HepG2 (cell line): ENCODE data around the gene PTPA. TPM values are rescaled to one million over a fixed set of nuclear protein-coding genes. Genes with fewer than 3 reads are reported as not detected.

Experiments
- CEBPB ChIP-seq: IDR thresholded peaks from 2 replicates; pipeline ENCODE4 v1.6.1; 2011; ENCODE audit warnings: low read depth, low read length, improper control_type of control experiment, borderline replicate concordance
- ETS1 ChIP-seq: sonication (generic); formaldehyde crosslinking; IDR thresholded peaks from 2 replicates; pipeline ENCODE4 v1.4.0; 2020; ENCODE audit warnings: missing genetic modification reagents
- FIP1L1 ChIP-seq: fragments of 200-400 bp; formaldehyde crosslinking; IDR thresholded peaks from 2 replicates; pipeline ENCODE4 v1.6.1; 2018; ENCODE audit warnings: low read depth, mild to moderate bottlenecking, low read length, moderate library complexity, borderline replicate concordance; ENCODE audit not compliant: insufficient read depth
- FOSL2 ChIP-seq: sonication (generic); formaldehyde crosslinking; IDR thresholded peaks from 2 replicates; pipeline ENCODE4 v1.4.0; 2020; ENCODE audit warnings: missing genetic modification reagents
- HOXA5 ChIP-seq: sonication (generic); formaldehyde crosslinking; IDR thresholded peaks from 2 replicates; pipeline ENCODE4 v1.4.0; 2020; ENCODE audit warnings: missing genetic modification reagents
- MBNL3 ChIP-seq: fragments of 250-450 bp; sonication (Bioruptor Pico); conservative IDR thresholded peaks from 2 replicates; pipeline ENCODE4 v1.8.0; 2022; ENCODE audit warnings: mild to moderate bottlenecking, inconsistent platforms
- SMARCC2 ChIP-seq: fragments of 450-650 bp; IDR thresholded peaks from 2 replicates; pipeline ENCODE4 v1.6.1; 2017; ENCODE audit warnings: antibody characterized with exemption, mild to moderate bottlenecking
- SP1 ChIP-seq, 2 experiments: fragments of 450-650 bp in 1 of 2; sonication (generic) in 1 of 2; formaldehyde crosslinking in 1 of 2; IDR thresholded peaks; 2 replicates each; pipeline versions ENCODE4 v1.4.0 to v1.6.1; 2016 to 2020; ENCODE audit warnings: missing genetic modification reagents in 1 of 2
- XRCC5 ChIP-seq: fragments of 200-400 bp; formaldehyde crosslinking; optimal IDR thresholded peaks from 2 replicates; pipeline ENCODE3; 2017; ENCODE audit warnings: mild to moderate bottlenecking, low read length
- YEATS4 ChIP-seq: sonication (generic); formaldehyde crosslinking; IDR thresholded peaks from 2 replicates; pipeline ENCODE4 v1.4.0; 2020; ENCODE audit warnings: missing genetic modification reagents, borderline replicate concordance
- ZBTB10 ChIP-seq: sonication (generic); formaldehyde crosslinking; IDR thresholded peaks from 2 replicates; pipeline ENCODE4 v1.4.0; 2020; ENCODE audit warnings: missing genetic modification reagents, borderline replicate concordance
- ZFP1 ChIP-seq: IDR thresholded peaks from 2 replicates; pipeline ENCODE4 v1.6.1; 2016
- ZNF317 ChIP-seq: sonication (generic); formaldehyde crosslinking; IDR thresholded peaks from 2 replicates; pipeline ENCODE4 v1.5.0; 2020; ENCODE audit warnings: mild to moderate bottlenecking, missing genetic modification reagents
- ZNF335 ChIP-seq: sonication (generic); formaldehyde crosslinking; IDR thresholded peaks from 2 replicates; pipeline ENCODE4 v1.4.0; 2020; ENCODE audit warnings: missing genetic modification reagents
- ZNF710 ChIP-seq: sonication (generic); formaldehyde crosslinking; IDR thresholded peaks from 2 replicates; pipeline ENCODE4 v1.5.0; 2020; ENCODE audit warnings: mild to moderate bottlenecking, missing genetic modification reagents, borderline replicate concordance
- ZNF747 ChIP-seq: sonication (generic); formaldehyde crosslinking; IDR thresholded peaks from 2 replicates; pipeline ENCODE4 v1.8.1; 2023; ENCODE audit warnings: missing genetic modification reagents, mild to moderate bottlenecking, borderline replicate concordance
- ZNF777 ChIP-seq: sonication (generic); formaldehyde crosslinking; IDR thresholded peaks from 2 replicates; pipeline ENCODE4 v1.4.0; 2020; ENCODE audit warnings: missing genetic modification reagents
- ZNF83 ChIP-seq: sonication (generic); formaldehyde crosslinking; IDR thresholded peaks from 2 replicates; pipeline ENCODE4 v1.4.0; 2020; ENCODE audit warnings: missing genetic modification reagents, mild to moderate bottlenecking, borderline replicate concordance
- ZSCAN9 ChIP-seq: IDR thresholded peaks from 2 replicates; pipeline ENCODE4 v1.6.1; 2016; ENCODE audit warnings: borderline replicate concordance
- polyA plus RNA-seq, 8 experiments: library from polyadenylated mRNA; depleted of rRNA in 3 of 8; stranded (reverse) in 7 of 8; unstranded in 1 of 8; fragments of >200 nt; fragmentation: Illumina TruSeq in 4 of 8; extraction: Trizol in 4 of 8; gene quantifications; 2 replicates each; pipeline versions ENCODE4 v1.2.1 to v1.2.3, GENCODE V29; 2011 to 2016; ENCODE audit warnings: low read depth in 4 of 8, missing spikeins in 1 of 8, mixed read lengths in 1 of 8; ENCODE audit not compliant: insufficient read depth in 1 of 8
- total RNA-seq, 5 experiments: library from RNA; depleted of rRNA; stranded (reverse); fragments of >200 nt; fragmentation: Illumina TruSeq; extraction: Trizol; gene quantifications; 2 replicates each; pipeline ENCODE4 v1.2.3, GENCODE V29; 2016; ENCODE audit warnings: low read depth in 1 of 5
- TF ChIP-seq, protein P1 (sequence below): IDR thresholded peaks from 2 replicates; pipeline ENCODE4 v1.4.0; 2020; ENCODE audit warnings: mild to moderate bottlenecking, missing genetic modification reagents

PTPA gene
- total and polyA plus RNA-seq, 2 of the 13 experiments (the other 11 are each of a cell fraction or from before 2014, with no cell fraction given), result 79.3 to 105 TPM

- TF ChIP-seq, protein P1, sequence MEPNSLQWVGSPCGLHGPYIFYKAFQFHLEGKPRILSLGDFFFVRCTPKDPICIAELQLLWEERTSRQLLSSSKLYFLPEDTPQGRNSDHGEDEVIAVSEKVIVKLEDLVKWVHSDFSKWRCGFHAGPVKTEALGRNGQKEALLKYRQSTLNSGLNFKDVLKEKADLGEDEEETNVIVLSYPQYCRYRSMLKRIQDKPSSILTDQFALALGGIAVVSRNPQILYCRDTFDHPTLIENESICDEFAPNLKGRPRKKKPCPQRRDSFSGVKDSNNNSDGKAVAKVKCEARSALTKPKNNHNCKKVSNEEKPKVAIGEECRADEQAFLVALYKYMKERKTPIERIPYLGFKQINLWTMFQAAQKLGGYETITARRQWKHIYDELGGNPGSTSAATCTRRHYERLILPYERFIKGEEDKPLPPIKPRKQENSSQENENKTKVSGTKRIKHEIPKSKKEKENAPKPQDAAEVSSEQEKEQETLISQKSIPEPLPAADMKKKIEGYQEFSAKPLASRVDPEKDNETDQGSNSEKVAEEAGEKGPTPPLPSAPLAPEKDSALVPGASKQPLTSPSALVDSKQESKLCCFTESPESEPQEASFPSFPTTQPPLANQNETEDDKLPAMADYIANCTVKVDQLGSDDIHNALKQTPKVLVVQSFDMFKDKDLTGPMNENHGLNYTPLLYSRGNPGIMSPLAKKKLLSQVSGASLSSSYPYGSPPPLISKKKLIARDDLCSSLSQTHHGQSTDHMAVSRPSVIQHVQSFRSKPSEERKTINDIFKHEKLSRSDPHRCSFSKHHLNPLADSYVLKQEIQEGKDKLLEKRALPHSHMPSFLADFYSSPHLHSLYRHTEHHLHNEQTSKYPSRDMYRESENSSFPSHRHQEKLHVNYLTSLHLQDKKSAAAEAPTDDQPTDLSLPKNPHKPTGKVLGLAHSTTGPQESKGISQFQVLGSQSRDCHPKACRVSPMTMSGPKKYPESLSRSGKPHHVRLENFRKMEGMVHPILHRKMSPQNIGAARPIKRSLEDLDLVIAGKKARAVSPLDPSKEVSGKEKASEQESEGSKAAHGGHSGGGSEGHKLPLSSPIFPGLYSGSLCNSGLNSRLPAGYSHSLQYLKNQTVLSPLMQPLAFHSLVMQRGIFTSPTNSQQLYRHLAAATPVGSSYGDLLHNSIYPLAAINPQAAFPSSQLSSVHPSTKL, result no peak
- no peak; the same call in 1 of the 2 replicates for TF ChIP-seq YEATS4 (CRISPR knock-in tag)
- peak; percentile 63; the same call in 1 of the 2 replicates for TF ChIP-seq ZNF335 (CRISPR knock-in tag)
- TF ChIP-seq HOXA5 (CRISPR knock-in tag), result 0 out of 2 replicates have a peak, but pooled peaks have one; percentile 16
- 0 out of 2 replicates have a peak, but pooled peaks have one; percentile 64 for TF ChIP-seq ETS1
- peak; percentile 68; the same call in 1 of the 2 replicates for TF ChIP-seq ZNF317 (CRISPR knock-in tag)
- peak; percentile 22; the same call in 1 of the 2 replicates for TF ChIP-seq ZNF83 (CRISPR knock-in tag)
- TF ChIP-seq FIP1L1, result no peak
- no peak for TF ChIP-seq ZNF747 (CRISPR knock-in tag)
- TF ChIP-seq ZNF710, result no peak
- TF ChIP-seq FOSL2 (CRISPR knock-in tag), result peak; percentile 59; the same call in 1 of the 2 replicates
- TF ChIP-seq MBNL3 (CRISPR knock-in tag), result no peak
- TF ChIP-seq SMARCC2, result no peak
- TF ChIP-seq XRCC5, result no peak
- TF ChIP-seq ZSCAN9 (CRISPR knock-in tag), result no peak
- no peak for TF ChIP-seq SP1 (IDR thresholded peaks at IDR 0.05)
- TF ChIP-seq SP1 (CRISPR knock-in tag; IDR thresholded peaks at IDR 0.05), result peak; percentile 77
- no peak for TF ChIP-seq ZBTB10 (CRISPR knock-in tag)
- no peak for TF ChIP-seq CEBPB
- TF ChIP-seq ZNF777, result peak; percentile 2; the same call in 1 of the 2 replicates
- TF ChIP-seq ZFP1 (CRISPR knock-in tag), result no peak
Measured at GRCh38 chr9:129110740-129111527, at the start of gene PTPA, which contains the start of gene CRAT (continued).
